Ectodermal cell (in vitro differentiated cells): ENCODE data around the gene ZNRF3.
"Not testable (repeated sequence)": the region's sequence is repeated elsewhere in the genome, so short reads cannot be mapped to it uniquely, and the experiment has no call there.

Experiments
- H3K27ac ChIP-seq: 2 replicates; pipeline ENCODE4 v1.7.0; 2013; ENCODE audit warnings: mild to moderate bottlenecking, low read depth, low read length; ENCODE audit not compliant: insufficient read depth, poor library complexity, severe bottlenecking
- H3K27me3 ChIP-seq: 2 replicates; pipeline ENCODE4 v1.7.0; 2013; ENCODE audit warnings: mild to moderate bottlenecking, low read length; ENCODE audit not compliant: insufficient read depth, control insufficient read depth, poor library complexity, severe bottlenecking
- H3K36me3 ChIP-seq: one replicate; pipeline ENCODE4 v1.7.0; 2013; ENCODE audit warnings: low read length; ENCODE audit not compliant: control insufficient read depth, insufficient read depth
- H3K4me1 ChIP-seq: one replicate; pipeline ENCODE4 v1.7.0; 2013; ENCODE audit warnings: low read length; ENCODE audit not compliant: control insufficient read depth, insufficient read depth
- H3K4me3 ChIP-seq: 2 replicates; pipeline ENCODE4 v1.7.0; 2013; ENCODE audit warnings: low read depth, low read length, control low read depth; ENCODE audit not compliant: insufficient read depth
- H3K9me3 ChIP-seq: 2 replicates; pipeline ENCODE4 v1.7.0; 2013; ENCODE audit warnings: mild to moderate bottlenecking, low read length, moderate library complexity; ENCODE audit not compliant: control insufficient read depth
- WGBS, 2 experiments: methylation state at CpG; one replicate each; pipeline ENCODE4 v1.1.7; 2013; ENCODE audit warnings: missing lambda C conversion rate in 2 of 2; 5-methylcytosine and 5-hydroxymethylcytosine counted together

Gene ZNRF3

DNA sequence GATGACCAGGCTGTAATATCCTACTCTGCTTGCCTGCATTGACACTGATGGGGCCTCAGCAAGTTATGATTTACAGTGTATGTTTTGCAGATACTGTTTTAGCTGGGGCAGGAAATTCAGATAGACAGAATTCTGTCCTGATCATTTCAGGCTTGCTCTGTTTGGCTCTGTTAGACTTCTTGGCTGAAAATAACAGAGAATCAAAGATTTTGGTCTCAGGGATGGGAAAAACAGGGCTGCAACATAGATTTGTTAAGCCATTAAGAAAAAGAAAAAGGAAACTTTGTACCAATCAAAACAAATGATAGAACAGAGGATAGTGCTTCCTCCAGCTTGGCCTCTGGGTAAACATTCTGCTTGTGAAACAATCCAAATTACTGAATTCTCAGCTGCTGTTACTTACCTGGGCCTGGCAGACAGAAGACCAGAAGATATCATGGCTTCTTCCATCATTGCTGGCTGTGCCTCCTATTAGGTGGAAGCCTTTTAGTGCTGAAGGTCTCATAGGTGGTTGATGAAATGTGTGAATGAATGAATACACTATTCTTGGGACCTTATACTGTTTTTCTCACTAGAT, 22.0 kb downstream of the ZNRF3 start:
- H3K27ac ChIP-seq = no peak overlapping the region
- H3K4me3 ChIP-seq = no peak overlapping the region
- no peaks in the 10 kb centered on the region for H3K36me3 ChIP-seq
- no peaks in the 10 kb centered on the region for H3K27me3 ChIP-seq
- H3K9me3 ChIP-seq = no peaks in the 10 kb centered on the region
- H3K4me1 ChIP-seq = peaks cover 59% of the 10 kb centered on the region

DNA sequence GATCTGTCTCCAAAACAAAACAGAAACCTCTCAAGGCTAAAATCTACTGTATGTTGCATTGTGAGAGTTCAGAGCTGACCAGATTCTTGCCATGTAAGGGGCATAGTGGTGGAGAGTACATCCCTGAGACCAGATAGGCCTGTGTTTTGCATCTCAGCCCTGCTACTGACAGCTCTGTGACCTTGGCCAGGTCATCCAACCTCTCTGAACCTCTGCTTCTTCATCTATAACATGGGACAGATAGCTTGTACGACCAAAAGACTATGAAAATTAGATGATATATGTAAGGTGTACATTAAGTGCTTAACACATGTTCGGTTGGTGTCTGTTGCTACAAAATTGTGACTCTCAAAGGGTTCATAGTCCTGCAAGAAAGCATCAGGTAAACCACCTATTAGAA, 22.9 kb downstream of the ZNRF3 start:
- Histone ChIP-seq H3K9me3 (no peaks in the 10 kb centered on the region), H3K4me1 (peaks cover 69% of the 10 kb centered on the region), H3K27me3 (no peaks in the 10 kb centered on the region), H3K27ac (no peak overlapping the region), H3K4me3 (no peak overlapping the region), H3K36me3 (no peaks in the 10 kb centered on the region)
- WGBS, 2 experiments = 93 to 95% methylated on average over 2 of the region's 2 CpGs

DNA sequence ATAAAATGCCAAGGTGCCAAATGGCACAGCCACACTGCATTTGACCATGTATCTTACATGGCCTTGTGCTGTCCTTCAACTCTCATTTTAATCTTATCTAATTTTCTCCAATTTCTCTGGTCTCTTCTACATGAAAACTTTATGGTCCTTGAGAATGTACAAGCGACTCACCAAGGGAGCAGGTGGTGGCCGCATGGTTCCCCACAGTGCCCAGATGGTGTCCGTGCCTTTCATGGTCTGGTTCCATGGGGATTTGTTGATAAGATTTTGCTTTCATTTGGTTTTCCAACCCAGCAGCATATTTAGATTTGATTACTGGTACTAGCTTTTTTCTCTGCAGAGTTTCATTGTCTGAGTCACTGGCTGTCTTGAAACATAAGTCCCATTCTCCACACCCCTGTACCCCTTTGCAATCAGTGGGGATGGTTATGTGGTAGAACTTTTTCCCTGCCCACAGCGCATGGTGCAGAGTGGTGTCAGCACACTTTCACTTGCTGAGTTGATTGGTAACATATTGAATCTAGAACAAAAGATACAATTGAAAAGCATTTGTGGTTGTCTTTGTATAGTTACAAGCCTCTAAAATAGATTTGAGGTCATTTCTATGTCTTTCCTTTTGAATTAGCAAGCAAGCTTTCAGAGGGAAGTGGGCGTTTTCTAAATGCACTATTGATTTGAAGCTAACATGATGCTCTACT, 24.1 kb downstream of the ZNRF3 start:
- no peaks in the 10 kb centered on the region for H3K36me3 ChIP-seq
- 89 to 96% methylated on average over 5 of the region's 5 CpGs for WGBS, 2 experiments
- H3K4me3 ChIP-seq = no peak overlapping the region
- H3K4me1 ChIP-seq = peaks cover 79% of the 10 kb centered on the region
- H3K9me3 ChIP-seq = no peaks in the 10 kb centered on the region
- H3K27ac ChIP-seq = no peak overlapping the region
- H3K27me3 ChIP-seq = no peaks in the 10 kb centered on the region

DNA sequence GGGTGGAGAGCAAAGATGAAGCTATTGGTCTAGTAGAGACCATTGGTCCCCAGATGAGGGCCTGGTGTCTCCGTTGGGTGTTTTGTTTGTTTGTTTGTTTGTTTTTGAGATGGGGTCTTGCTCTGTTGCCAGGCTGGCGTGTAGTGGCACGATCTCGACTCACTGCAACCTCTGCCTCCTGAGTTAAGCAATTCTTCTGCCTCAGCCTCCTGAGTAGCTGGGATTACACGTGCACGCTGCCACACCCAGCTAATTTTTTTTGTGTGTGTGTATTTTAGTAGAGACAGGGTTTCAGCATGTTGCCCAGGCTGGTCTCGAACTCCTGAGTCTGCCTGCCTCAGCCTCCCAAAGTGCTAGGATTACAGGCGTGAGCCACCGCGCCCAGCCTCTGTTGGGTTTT, 25.4 kb downstream of the ZNRF3 start:
- H3K27ac ChIP-seq, H3K4me3 ChIP-seq, H3K36me3 ChIP-seq, H3K9me3 ChIP-seq, H3K27me3 ChIP-seq: not testable (repeated sequence)
- H3K4me1 ChIP-seq = peaks cover 68% of the 10 kb centered on the region
- 91 to 94% methylated on average over 10 of the region's 10 CpGs for WGBS, 2 experiments

DNA sequence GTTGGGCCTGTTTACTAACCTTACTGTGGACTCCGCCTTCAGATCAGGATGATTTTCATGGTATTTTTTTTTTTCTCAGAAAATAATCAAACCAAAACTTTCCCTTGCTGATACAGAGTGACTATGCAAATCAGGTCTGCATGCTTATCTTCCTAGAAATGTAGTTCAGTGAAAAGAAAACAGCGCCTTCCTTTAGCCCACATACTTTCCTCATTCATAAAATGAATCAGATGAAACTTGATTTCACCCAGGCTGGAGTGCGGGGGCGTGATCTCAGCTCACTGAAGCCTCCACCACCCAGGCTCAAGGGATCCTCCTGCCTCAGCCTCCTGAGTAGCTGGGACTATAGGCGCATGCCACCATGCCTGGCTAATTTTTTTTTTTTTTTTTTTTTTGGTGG, 26.0 kb downstream of the ZNRF3 start:
- peaks cover 68% of the 10 kb centered on the region for H3K4me1 ChIP-seq
- no peak overlapping the region for H3K27ac ChIP-seq
- no peaks in the 10 kb centered on the region for H3K36me3 ChIP-seq
- H3K27me3 ChIP-seq = no peaks in the 10 kb centered on the region
- WGBS, 2 experiments = 90 to 96% methylated on average over 5 of the region's 5 CpGs
- H3K9me3 ChIP-seq = no peaks in the 10 kb centered on the region
- H3K4me3 ChIP-seq = no peak overlapping the region

DNA sequence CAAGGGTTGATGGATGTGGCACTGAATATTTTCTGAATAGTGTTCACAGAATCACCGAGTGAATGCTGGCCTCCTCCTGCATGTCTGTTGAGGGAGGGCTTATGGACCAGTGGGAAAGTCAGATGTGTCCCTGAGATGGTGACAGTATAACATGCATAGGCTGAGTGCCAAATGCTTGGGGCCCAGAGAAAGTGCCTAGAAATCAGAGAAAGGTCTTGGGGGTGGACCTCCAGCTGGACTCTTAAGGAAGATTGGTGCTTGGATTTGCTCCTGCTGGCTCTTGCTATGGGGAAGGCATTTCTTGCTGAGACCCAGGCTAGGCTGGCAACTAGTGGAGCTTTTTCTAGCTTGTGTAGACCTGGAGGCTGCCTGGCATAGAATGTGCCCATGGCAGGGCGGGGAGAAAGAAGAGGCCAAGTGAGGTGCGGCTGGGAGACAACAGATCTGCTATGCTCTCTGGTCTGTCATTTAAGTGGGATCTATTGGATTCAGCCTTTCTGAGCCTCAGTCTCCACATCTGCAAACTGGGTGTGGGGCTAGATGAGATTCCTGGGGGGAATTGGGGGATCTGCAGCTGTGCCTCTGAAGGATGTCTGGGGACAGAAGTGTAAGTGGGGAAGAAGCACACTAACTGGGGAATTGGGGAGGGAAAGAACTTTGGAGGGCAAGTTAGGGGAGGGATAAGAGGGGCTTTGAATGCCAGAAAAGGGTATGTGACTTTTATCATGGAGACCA, 27.4 kb downstream of the ZNRF3 start:
- 91 to 94% methylated on average over 3 of the region's 3 CpGs for WGBS, 2 experiments
- Histone ChIP-seq H3K4me3 (no peak overlapping the region), H3K36me3 (no peaks in the 10 kb centered on the region), H3K4me1 (peaks cover 60% of the 10 kb centered on the region), H3K27ac (no peak overlapping the region), H3K9me3 (no peaks in the 10 kb centered on the region), H3K27me3 (no peaks in the 10 kb centered on the region)

DNA sequence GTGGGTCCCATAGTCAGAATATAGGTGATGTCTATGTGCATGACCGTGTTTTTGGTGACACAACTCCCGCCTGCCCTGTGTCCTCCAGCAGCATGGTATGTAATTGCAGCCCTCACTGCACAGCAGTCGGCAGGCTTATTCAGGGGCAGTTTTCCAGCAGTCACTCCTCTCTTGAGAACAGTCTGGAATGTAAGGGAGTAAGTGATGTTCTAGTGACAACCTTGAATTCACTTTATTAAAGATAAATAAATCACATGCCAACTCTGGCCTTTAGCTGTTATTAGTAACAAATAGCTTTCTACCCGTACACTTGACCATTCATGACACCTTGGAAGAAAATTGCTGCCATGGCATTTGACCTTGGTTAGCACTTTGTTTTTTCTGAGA, 27.9 kb downstream of the ZNRF3 start:
- no peak overlapping the region for H3K4me3 ChIP-seq
- peaks cover 62% of the 10 kb centered on the region for H3K4me1 ChIP-seq
- H3K9me3 ChIP-seq = no peaks in the 10 kb centered on the region
- no peak overlapping the region for H3K27ac ChIP-seq
- H3K27me3 ChIP-seq = no peaks in the 10 kb centered on the region
- 85 to 86% methylated on average over 4 of the region's 4 CpGs for WGBS, 2 experiments
- H3K36me3 ChIP-seq = no peaks in the 10 kb centered on the region

DNA sequence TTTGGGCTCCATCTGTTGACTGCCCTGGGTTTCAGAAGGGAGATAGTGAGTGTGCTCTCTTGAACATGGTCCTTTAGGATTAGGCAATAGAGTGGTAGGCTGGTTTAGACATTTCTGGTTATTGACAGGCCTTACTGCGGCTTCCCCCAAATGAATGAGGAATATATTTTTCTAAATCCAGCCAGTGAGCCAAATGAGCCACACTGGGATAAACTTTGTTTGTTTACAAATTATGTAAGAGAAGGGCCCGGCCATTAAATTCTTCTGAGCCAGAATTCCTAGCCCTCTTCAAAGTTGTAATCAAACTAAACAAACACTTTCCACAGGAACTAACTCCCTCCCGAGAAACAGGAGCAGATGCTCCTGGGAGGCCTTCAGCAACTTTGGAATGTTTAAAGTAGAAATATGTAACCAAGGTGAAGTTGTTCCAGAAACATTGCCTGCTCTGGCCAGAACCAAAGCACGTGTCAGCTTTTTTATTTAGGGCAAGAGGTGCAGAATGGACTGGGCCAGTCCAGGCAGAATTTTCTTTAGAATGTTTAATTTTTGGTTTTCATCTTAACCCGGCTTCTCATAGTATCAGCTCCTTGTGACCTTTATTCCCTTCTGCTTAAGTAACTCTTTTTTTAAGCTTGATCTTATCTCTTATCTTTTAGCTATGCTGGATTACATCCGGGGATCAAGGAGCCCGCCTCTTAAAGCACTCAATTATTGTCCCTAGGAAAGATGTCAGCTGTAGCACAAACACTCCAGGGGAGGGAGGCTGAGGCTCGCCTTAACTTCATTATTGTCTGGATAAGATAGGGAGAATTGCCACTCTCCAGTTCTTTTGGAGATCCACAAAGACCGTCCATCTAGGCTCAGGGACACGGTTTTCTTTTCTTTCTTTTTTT, 28.7 kb downstream of the ZNRF3 start:
- no peak overlapping the region for H3K4me3 ChIP-seq
- H3K27ac ChIP-seq = peak overlapping the region; percentile 52
- WGBS, 2 experiments = 78 to 81% methylated on average over 10 of the region's 10 CpGs
- H3K27me3 ChIP-seq = no peaks in the 10 kb centered on the region
- H3K36me3 ChIP-seq = no peaks in the 10 kb centered on the region
- no peaks in the 10 kb centered on the region for H3K9me3 ChIP-seq
- peaks cover 64% of the 10 kb centered on the region for H3K4me1 ChIP-seq

DNA sequence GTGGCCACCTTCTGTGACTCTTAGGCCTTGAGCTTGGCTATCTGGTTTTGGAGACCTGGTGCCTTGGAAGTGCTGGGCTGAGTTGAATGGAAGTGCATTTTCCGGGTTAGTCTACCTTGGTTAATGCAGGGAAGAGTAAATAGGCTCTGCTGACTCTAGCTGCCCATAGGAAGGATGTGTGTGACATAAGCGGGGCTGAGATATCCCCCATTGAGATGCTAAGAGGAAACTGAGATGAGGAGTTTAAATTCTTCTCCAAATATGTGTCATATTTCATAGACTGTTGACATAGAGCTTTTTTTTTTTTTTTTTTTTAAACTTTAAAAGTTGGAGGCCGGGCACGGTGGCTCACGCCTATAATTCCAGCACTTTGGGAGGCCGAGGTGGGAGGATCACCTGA, 30.8 kb downstream of the ZNRF3 start:
- WGBS, 2 experiments = 96 to 97% methylated on average over 6 of the region's 6 CpGs
- H3K4me3 ChIP-seq = no peak overlapping the region
- H3K4me1 ChIP-seq = peaks cover 64% of the 10 kb centered on the region

DNA sequence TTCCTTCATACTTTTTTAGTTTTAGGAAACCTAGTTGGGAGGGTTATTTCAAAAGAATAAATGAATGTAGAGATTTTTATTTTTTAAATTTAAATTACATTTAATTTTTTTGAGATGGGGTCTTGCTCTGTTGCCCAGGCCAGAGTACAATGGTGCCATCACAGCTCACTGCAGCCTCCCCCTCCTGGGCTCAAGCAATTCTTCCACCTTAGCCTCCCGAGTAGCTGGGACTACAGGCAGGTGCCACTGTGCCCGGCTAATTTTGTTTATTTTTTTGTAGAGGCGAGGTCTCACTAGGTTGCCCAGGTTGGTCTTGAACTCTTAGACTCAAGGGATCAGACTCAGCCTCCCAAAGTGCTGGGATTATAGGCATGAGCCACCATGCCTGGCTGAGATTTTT, 32.6 kb downstream of the ZNRF3 start:
- Histone ChIP-seq H3K4me1 (peaks cover 64% of the 10 kb centered on the region), H3K36me3 (no peaks in the 10 kb centered on the region), H3K27me3 (no peaks in the 10 kb centered on the region), H3K4me3 (no peak overlapping the region), H3K27ac (peak overlapping the region; percentile 40), H3K9me3 (no peaks in the 10 kb centered on the region)
- 86 to 89% methylated on average over 3 of the region's 3 CpGs for WGBS, 2 experiments

More for the DNA sequence above, 30.8 kb downstream of the ZNRF3 start:
- Histone ChIP-seq H3K27ac (no peak overlapping the region), H3K36me3 (no peaks in the 10 kb centered on the region), H3K9me3 (no peaks in the 10 kb centered on the region), H3K27me3 (no peaks in the 10 kb centered on the region)
